Measurements from ENCODE around the gene SV2C. TPM values are rescaled to one million over a fixed set of nuclear protein-coding genes. Genes with fewer than 3 reads are reported as not detected.
"Not testable (repeated sequence)": the region's sequence is repeated elsewhere in the genome, so short reads cannot be mapped to it uniquely, and the experiment has no call there.

The SV2C gene
- total RNA-seq, 3 donors from 2014 or later = 0.54 to 1.2 (median 0.58) TPM

GRCh38 chr5:76305775-76306174 lies 222.6 kb downstream of the SV2C start:
- TF ChIP-seq CTCF (IDR thresholded peaks at IDR 0.05) = no peak
- intact Hi-C loops (cut with DNase I, micrococcal nuclease) = no loop called here
- Histone ChIP-seq H3K9me3 (no peaks in the 10 kb centered on the region), H3K36me3 (ENCODE audit: low read depth) (no peaks in the 10 kb centered on the region), H3K4me3 (no peak overlapping the region), H3K4me1 (ENCODE audit: low read depth) (peaks cover 17% of the 10 kb centered on the region)
- no peak for DNase-seq
- ATAC-seq = no peak

- ATAC-seq (no peak), DNase-seq (no peak)
- H3K9me3 ChIP-seq = no peaks in the 10 kb centered on the region
- intact Hi-C loops (cut with DNase I, micrococcal nuclease) = no loop called here
- no peak for TF ChIP-seq CTCF (IDR thresholded peaks at IDR 0.05)
- no peak overlapping the region for H3K4me3 ChIP-seq
- H3K4me1 ChIP-seq (ENCODE audit: low read depth) = no peaks in the 10 kb centered on the region
- H3K36me3 ChIP-seq (ENCODE audit: low read depth) = no peaks in the 10 kb centered on the region
Measured at GRCh38 chr5:76310208-76310607, 227.0 kb downstream of the SV2C start.

- Histone ChIP-seq H3K4me1 (ENCODE audit: low read depth) (no peaks in the 10 kb centered on the region), H3K9me3 (no peaks in the 10 kb centered on the region), H3K4me3 (no peak overlapping the region), H3K36me3 (ENCODE audit: low read depth) (no peaks in the 10 kb centered on the region)
- DNase-seq (no peak), ATAC-seq (no peak)
- intact Hi-C loops (cut with DNase I, micrococcal nuclease) = no loop called here
- no peak for TF ChIP-seq CTCF (IDR thresholded peaks at IDR 0.05)
Measured at GRCh38 chr5:76312783-76313182, 229.6 kb downstream of the SV2C start.

GRCh38 chr5:76314643-76315042 lies 231.5 kb downstream of the SV2C start:
- H3K4me3 ChIP-seq = no peak overlapping the region
- no peak for TF ChIP-seq CTCF (IDR thresholded peaks at IDR 0.05)
- DNase-seq = no peak
- no peak for ATAC-seq
- intact Hi-C loops (cut with DNase I, micrococcal nuclease) = no loop called here
- H3K4me1 ChIP-seq (ENCODE audit: low read depth) = no peaks in the 10 kb centered on the region
- H3K9me3 ChIP-seq = no peaks in the 10 kb centered on the region
- H3K36me3 ChIP-seq (ENCODE audit: low read depth) = no peaks in the 10 kb centered on the region

- ATAC-seq (no peak), DNase-seq (no peak)
- H3K36me3 ChIP-seq (ENCODE audit: low read depth) = no peaks in the 10 kb centered on the region
- H3K4me1 ChIP-seq (ENCODE audit: low read depth) = no peaks in the 10 kb centered on the region
- no peak overlapping the region for H3K4me3 ChIP-seq
- peaks cover 3% of the 10 kb centered on the region for H3K9me3 ChIP-seq
- TF ChIP-seq CTCF (IDR thresholded peaks at IDR 0.05) = no peak
- intact Hi-C loops (cut with DNase I, micrococcal nuclease) = no loop called here
Measured at GRCh38 chr5:76319673-76320072, 236.5 kb downstream of the SV2C start.

- H3K4me3 ChIP-seq; H3K9me3 ChIP-seq; intact Hi-C loops (cut with DNase I, micrococcal nuclease); DNase-seq; H3K36me3 ChIP-seq (ENCODE audit: low read depth); ATAC-seq: not testable (repeated sequence)
- peaks cover 15% of the 10 kb centered on the region for H3K4me1 ChIP-seq (ENCODE audit: low read depth)
Measured at GRCh38 chr5:76323494-76323893, 240.3 kb downstream of the SV2C start.

All from mucosa of descending colon (tissue), 3 donors.